Measurements from ENCODE around the gene ACSF3.

GRCh38 chr16:89139907-89140361, 46.3 kb downstream of the ACSF3 start:
- TF ChIP-seq YY1 (IDR thresholded peaks at IDR 0.05) (no peak), RAD21 (IDR thresholded peaks at IDR 0.05) (no peak), EGR1 (IDR thresholded peaks at IDR 0.05; ENCODE audit: low read depth in 2 of 2) (no peak), TAF1 (conservative IDR thresholded peaks at IDR 0.05) (no peak), ATF3 (IDR thresholded peaks at IDR 0.05) (no peak)
- TF ChIP-seq, protein P1, sequence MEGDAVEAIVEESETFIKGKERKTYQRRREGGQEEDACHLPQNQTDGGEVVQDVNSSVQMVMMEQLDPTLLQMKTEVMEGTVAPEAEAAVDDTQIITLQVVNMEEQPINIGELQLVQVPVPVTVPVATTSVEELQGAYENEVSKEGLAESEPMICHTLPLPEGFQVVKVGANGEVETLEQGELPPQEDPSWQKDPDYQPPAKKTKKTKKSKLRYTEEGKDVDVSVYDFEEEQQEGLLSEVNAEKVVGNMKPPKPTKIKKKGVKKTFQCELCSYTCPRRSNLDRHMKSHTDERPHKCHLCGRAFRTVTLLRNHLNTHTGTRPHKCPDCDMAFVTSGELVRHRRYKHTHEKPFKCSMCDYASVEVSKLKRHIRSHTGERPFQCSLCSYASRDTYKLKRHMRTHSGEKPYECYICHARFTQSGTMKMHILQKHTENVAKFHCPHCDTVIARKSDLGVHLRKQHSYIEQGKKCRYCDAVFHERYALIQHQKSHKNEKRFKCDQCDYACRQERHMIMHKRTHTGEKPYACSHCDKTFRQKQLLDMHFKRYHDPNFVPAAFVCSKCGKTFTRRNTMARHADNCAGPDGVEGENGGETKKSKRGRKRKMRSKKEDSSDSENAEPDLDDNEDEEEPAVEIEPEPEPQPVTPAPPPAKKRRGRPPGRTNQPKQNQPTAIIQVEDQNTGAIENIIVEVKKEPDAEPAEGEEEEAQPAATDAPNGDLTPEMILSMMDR (IDR thresholded peaks at IDR 0.05; ENCODE audit: low read depth, low read length, missing input control) = no peak
